Stimulated activated CD4-positive, alpha-beta T cell treated with anti-CD3 and anti-CD28 coated beads, Interleukin-12 subunit alpha, Interleukin-12 subunit beta, amount 100 ng/mL, for 48 hours (primary cell): ENCODE results near the gene HAPLN1.
"Not testable (repeated sequence)": the region's sequence is repeated elsewhere in the genome, so short reads cannot be mapped to it uniquely, and the experiment has no call there.

Experiments
- DNase-seq, 3 donors: peaks; one replicate each; pipeline ENCODE4 v3.0.0-alpha.2; 2020; ENCODE audit warnings: low read depth in 2 of 3, low spot score in 1 of 3

HAPLN1 gene

DNA sequence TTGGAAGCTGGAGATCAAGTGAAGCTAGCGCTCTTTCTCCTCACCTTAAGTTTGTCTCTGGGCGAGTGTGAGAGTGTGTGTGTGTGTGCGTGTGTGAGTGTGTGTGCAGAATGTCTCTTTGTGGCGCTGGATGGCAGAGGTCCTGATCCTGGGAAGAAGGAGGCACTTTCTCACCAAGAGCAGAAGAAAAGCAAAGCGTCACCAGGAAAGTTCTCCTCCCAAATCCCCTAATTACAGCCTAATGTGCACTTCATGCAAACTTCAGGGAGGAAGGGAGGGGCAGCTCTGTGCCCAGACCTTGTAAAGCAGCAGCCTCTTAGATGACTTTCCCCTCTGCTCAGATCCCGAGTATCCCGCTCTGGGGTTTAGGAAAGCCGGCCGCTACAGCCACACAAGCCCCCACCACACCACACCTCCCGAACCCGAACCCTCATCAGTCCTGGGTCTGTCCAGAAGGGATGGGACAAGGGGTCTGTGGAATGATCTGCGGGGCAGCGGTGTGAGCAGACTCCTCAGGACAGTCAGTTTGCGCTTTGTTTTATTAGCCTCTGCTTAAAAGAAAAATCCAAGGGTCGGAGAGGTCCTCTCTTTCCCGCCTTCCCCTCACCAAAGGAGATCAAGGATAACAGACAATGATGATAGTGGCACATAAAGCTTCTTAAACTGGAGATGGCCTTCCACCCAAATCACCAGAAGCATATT lies at the start of gene HAPLN1:
TSS of gene HAPLN1 (minus strand) at position 20 of the 702 bp plus-strand sequence. CDS start 47,332 bp downstream, outside the sequence.
- DNase-seq = no peak

DNA sequence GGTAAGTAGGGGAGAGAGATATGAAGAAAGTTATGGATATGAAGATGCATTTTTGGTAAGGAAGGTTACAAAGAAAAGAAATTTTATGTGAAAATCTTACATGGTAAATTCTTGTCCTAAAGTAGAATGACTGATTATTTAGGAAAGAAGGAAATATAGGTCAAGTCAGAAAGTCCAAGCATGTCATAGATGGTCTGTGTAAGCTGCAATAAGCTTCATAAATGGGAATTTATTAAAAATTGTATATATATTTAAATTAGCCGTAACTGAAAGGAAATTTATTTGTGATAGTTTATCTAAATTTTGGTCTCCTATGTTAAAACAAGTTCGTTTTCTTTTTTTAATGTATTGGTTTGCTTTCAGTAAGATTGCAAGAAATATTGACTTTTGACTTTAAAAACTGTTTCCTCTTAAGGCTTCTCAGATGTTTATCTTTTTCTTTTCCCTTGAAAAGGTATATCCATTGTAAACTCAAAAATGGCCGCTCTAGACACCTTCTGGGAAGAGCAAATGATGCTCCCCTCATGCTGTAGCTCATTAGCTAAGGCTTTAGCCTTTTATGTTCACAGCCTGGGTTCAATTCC lies 46.8 kb upstream of the HAPLN1 start:
- DNase-seq = no peak

DNA sequence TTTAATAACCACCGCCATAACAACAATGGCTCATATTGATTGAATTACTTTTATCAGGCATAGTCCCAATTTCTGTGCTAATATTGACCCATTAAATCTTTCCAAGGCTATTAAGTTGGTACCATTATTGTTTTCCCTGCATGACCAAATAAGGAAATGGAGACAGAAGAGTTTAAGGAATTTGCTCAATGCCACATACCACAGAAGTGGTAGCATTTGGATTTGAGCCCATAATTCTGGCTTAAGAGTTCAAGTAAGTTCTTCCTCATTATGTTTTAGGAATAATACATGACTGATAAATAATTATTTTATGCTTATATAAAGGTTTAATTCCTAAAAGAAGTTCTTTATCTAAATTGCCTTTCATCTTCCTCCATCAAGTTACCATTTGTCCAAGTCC lies 43.4 kb upstream of the HAPLN1 start:
- no peak for DNase-seq

GRCh38 chr5:83760579-83760978 lies 39.9 kb upstream of the HAPLN1 start:
- DNase-seq = no peak

DNA sequence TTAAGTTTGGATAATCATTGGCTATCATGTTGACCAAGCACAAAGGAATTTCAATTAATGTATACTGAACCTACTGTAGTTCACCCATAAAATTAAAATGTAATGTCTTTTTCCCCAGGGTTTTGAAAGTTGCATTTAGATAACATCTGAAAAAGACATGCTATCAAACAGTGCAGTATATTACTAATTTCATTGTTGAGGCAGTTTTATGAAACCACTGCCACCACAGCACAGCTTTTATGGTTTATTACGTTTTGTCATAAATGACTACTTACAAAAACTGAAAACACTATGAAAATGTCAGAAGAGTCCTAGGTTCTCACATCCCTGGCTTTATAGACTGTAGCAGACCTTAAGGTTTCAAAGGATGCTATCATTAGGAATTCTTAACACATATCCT lies 32.0 kb upstream of the HAPLN1 start:
- no peak for DNase-seq

- no peak for DNase-seq
Observed at GRCh38 chr5:83751201-83751600, 30.5 kb upstream of the HAPLN1 start.

- no peak for DNase-seq
Observed at GRCh38 chr5:83750749-83751148, 30.1 kb upstream of the HAPLN1 start.

DNA sequence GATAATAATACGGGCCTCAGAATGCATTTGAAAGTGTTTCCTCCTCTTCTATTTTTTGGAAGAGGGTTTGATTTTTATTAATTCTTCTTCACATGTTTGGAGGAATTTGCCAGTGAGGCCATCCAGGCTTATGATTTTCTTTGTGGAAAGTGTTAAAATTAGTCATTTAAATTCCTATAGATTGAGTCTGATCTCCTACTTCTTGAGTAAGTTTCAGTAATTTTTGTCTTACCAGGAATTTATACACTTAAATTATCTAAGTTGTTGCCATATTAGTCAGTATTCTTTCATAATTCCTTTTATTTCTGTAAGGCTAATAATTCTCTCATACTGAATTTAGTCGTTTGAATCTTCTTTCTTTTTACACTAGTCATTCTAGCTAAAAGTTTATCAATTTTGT lies 25.2 kb upstream of the HAPLN1 start:
- no peak for DNase-seq

DNA sequence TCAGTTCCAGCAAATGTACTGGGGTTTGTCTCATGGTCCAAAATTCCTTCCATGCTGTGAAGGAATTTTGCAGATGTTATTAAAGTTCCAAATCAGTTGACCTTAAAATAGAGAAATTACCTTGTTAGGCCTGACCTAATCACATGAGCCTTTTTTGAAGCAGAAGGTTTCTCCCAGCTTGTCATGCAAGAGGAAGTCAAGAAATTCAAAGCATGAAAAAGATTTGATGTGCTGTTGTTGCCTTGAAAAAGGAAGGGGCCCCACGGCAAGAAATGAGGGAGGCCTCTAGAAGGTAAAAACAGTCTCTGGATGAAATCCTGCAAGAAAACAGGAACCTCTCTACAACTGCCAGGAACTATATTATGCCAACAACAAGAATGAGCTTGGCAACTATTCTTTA lies 24.2 kb upstream of the HAPLN1 start:
- no peak for DNase-seq

- DNase-seq = no peak
Observed at GRCh38 chr5:83742089-83742488, 21.4 kb upstream of the HAPLN1 start.

DNA sequence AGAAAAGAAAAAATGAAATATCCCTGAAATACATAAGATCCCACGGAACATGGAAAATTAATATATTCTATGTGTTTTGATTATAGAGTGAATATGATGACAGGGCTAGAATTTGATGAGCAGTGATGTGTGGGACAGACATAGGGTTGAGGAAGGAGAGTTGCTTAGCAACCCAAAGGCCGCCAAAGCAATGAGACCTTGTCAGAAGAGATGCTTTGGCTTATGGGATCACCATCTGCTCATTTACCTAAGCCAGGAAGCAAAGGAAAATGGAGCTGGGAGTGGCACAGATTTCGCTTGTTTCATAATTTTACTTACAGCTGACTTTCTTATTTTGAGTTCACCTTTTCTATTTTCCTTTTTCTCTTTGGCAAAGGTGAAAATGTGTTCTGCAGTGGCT lies 20.9 kb upstream of the HAPLN1 start:
- DNase-seq = no peak

DNA sequence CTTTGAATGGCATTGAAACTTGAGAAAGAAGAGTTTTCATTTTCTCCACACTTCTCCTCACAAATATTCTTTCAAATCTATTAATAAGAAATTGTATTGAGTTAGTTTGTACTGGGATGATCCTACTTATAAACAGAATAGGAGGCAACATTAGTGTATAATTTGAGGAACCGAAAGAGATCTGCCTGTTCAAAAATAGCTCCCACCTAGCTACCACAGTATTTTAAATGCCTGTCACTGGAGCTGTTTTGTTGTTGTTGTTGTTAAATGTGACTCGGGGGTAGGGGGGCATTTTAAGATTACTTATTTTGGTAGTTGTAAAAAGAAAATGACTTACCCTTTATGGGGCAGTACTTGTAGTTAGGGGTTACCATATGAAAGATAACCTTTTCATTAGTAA lies 20.1 kb upstream of the HAPLN1 start:
- no peak for DNase-seq

DNA sequence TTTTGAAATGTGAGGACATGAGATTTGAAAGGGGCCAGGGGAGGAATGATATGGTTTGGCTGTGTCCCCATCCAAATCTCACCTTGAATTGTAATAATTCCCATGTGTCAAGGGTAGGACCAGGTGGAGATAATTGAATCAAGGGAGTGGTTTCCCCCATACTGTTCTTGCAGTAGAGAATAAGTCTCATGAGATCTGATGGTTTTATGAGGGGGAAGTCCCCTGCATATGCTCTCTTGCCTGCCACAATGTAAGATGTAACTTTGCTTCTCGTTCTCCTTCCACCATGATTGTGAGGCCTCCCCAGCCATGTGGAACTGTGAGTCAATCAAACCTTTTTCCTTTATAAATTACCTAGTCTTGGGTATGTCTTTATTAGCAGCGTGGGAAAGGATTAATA lies 15.5 kb upstream of the HAPLN1 start:
- DNase-seq = not testable (repeated sequence)

DNA sequence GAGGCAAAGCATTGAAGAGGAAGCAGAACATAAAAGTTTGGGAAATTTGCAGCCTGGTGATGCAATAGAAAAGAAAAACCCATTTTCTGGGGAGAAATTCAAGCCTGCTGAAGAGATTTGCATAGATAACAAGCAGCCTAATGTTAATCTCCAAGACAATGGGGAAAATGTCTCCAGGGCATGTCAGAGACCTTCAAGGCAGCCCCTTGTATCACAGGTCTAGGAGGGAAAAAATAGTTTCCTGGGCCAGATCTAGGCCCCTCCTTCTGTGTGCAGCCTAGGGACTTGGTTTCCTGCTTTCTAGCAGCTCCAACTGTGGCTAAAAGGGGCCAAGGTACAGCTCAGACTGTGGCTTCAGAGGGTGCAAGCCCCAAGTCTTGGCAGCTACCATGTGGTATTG lies 14.4 kb upstream of the HAPLN1 start:
- not testable (repeated sequence) for DNase-seq

DNA sequence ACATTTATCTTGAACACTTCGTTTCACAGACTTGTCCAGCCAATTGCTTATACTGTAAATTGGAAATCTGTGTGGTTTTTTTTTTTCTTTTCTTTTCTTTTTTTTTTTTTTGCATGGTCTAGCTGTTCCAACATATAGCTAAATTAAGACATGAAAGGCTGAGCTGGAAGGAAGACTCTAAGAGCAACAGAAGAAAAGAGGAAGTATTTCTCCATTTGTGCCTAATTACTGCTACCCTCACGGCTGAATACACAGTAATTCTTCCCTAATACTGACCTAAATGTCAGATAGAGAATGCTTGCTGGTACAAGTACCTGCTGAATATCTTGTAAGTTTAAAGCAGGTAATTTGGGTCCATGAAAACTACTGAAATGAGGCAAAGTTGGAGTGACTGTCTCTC lies 11.0 kb upstream of the HAPLN1 start:
- DNase-seq = no peak

GRCh38 chr5:83729362-83729761 lies 8.7 kb upstream of the HAPLN1 start:
- DNase-seq = no peak

GRCh38 chr5:83726912-83727311 lies 6.3 kb upstream of the HAPLN1 start:
- DNase-seq = no peak

DNA sequence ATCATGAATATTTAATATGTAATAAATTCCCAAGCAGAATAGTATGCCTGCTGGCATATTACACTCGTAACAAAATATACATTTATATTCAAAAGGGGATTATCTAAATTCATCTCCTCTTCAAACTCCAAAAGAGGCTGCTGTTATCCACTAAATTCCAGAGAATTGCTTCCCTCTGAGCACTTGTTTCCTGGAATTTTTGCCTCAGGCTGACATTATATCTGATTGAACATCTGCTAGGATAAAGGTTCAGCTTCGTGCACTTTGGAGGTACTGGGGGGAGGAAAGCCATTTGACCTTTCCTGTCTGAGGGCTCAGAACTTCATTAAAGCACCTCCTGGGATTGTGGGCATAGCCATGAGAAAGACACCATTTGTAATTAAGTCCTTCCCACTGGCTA lies 4.3 kb upstream of the HAPLN1 start:
- no peak for DNase-seq

- DNase-seq = no peak
Observed at GRCh38 chr5:83724001-83724400, 3.3 kb upstream of the HAPLN1 start.

- DNase-seq = no peak
Observed at GRCh38 chr5:83723031-83723430, 2.4 kb upstream of the HAPLN1 start.

DNA sequence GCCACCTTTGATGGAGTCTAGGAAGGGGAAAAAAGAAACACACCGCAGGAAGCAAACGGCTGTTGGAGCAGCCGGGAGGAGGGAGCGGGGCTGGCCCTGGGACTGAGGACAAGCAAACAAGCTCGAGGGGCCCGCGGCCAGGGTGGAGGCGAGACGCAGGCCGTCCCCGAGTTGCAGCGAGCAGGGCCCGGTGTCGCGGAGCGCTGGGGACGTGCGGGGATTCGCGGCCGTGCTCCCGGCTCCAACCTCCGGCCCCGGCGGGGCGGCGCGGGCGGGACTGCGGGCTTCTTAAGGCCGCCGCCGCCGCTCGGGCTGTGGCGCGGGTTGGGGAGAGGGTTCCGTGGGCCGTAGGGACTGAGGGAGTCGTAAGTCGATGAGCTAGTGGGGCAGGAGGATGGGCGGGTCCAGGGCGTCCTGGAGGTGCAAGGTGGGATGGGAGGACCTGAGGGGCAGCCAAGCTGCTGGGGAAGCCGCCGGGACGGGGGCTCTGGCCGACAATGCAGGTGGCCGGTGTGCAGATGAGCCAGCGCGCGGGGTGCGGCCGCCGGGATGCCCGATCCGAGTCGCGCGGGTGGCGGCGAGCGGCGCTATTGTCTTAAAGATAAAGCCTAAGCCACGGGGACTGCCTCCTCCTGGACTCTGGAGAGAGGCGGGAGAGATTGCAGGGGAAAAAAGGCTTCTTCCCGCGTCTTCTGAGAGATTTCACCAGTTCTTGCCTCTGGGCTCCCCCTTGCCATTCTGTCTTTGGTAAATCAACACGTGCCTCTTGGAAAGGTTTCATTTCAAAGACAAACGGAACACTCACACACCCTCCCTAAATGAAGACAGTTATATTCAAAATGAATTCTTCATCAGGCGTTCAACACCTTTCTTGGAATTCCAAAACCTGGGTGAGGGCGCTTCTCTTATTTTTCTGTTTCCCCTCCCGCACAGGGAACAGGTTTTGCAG lies 1.6 kb upstream of the HAPLN1 start:
- no peak for DNase-seq

- DNase-seq = no peak
Observed at GRCh38 chr5:83718936-83719495, 1.6 kb downstream of the HAPLN1 start.
